Activated CD4-positive, alpha-beta T cell treated with anti-CD3 and anti-CD28 coated beads for 4 hours (primary cell): ENCODE data around the gene NETO2.
A peak's percentile ranks its signal among the peaks of the same experiment; 100 is the strongest.
"Not testable (repeated sequence)": the region's sequence is repeated elsewhere in the genome, so short reads cannot be mapped to it uniquely, and the experiment has no call there.

Source experiments
- DNase-seq, 2 donors: peaks; one replicate each; pipeline ENCODE4 v3.0.0-alpha.2; 2020

Gene NETO2

GRCh38 chr16:47143677-47144558, at the start of gene NETO2:
TSS of gene NETO2 (minus strand) at chr16:47143945. CDS start at chr16:47143612, 333 bp downstream.
- peak; percentile 60 to 65 for DNase-seq

DNA sequence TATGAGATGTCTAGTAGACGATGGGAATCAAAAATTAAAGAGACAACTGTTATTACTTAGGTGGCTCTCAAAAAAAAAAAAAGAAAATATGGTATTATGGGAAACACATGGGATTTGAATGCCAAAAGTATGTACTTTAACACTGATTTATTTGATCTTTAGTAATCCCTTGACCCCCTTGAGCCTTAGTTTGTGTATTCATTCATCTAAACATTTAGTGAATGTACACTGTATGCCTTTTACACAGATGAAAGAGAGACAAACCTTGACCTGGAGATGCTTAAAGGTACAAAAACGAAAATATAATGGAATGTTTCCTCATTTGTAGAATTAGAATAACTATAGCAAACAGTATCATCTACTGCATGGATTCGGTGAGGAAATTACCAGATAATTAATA, 38.6 kb upstream of the NETO2 start:
- DNase-seq = no peak

DNA sequence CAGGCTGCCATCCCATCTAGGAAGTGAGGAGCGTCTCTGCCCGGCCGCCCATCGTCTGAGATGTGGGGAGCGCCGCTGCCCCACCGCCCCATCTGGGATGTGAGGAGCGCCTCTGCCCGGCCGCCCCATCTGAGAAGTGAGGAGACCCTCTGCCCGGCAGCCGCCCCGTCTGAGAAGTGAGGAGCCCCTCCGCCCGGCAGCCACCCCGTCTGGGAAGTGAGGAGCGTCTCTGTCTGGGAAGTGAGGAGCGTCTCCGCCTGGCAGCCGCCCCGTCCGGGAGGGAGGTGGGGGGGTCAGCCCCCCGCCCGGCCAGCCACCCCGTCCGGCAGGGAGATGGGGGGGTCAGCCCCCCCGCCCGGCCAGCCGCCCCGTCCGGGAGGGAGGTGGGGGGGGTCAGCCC, 37.3 kb upstream of the NETO2 start:
- DNase-seq = not testable (repeated sequence)

- DNase-seq = no peak
Observed at GRCh38 chr16:47180073-47180472, 36.3 kb upstream of the NETO2 start.

DNA sequence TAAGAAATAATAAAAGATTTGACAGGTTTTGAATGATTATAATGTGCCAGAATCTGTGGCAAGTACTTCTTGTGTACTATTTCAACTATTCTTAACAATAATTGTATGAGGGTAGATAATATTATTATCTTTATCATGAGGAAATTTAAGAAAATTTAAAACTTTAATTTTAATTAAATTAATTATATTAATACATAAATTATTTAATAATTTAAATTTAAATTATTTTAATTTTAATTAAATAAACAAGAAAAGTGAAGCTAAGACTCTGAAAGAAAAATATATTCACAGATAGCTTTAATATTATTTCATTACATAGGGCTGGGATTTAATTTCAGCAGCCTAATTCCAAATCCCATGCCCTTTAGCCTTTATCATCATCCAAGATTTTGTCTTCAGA, 31.4 kb upstream of the NETO2 start:
- no peak for DNase-seq

GRCh38 chr16:47162670-47163420, 19.1 kb upstream of the NETO2 start:
- DNase-seq = no peak

DNA sequence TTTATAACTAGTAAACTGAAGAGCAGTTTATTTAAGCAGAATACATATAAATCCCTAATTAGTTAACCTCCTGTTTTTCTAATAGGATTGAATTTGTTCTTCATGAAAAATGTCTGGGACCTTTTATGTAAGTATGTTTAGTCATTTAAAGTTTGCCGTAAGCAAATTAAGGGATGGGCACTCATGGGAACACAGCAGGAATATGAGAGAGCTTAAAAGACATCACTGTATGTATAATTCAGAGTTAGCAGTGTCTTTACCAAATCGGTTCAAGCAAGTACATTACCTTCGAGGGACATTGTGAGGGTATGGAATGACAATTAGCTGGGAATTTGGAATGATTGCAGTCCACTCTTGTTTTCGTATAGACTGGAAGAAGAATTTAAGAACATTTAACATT, 17.7 kb upstream of the NETO2 start:
- DNase-seq = no peak

DNA sequence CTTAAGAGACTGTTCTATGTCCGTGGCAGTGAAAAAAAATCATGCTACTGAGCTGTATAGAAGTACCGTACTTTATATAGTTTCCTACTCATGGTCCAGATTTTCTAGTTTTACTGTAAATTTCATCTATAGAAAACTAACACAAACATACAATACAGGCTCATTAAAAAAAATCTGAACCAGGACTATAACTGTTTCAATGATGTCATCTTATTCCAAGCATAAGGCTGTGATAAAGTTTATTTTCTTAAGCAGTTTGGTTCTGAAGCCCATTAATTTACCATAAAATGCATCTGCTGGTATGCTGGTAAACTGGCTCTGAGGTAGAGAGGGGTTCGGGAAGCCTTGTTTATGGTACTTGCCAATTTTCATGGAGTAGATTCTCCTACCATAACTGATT, 16.7 kb upstream of the NETO2 start:
- DNase-seq = no peak

- DNase-seq = no peak
Observed at GRCh38 chr16:47158992-47159391, 15.2 kb upstream of the NETO2 start.

GRCh38 chr16:47156680-47157215, 13.0 kb upstream of the NETO2 start:
- DNase-seq = no peak

GRCh38 chr16:47152501-47152900, 8.8 kb upstream of the NETO2 start:
- DNase-seq = not testable (repeated sequence)

DNA sequence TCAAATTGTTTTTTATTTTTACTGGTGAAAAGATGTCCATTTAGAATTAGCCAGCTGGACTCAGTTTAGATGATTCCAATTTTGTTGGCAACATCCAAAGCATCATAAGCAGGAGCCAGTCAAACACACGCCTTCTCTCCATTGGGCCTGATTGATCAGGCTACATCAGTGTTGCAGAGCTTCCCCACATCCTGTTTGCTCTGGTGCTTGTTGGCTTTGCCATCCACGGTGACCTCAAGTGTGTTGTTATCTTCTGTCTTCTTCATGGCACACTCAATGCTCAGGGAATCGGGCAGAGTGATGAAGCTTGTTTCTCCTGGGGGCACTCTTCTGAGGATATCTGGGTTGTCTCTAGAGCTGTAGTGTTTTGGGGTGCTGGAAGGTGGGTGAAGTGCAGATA, 6.3 kb upstream of the NETO2 start:
- no peak for DNase-seq

DNA sequence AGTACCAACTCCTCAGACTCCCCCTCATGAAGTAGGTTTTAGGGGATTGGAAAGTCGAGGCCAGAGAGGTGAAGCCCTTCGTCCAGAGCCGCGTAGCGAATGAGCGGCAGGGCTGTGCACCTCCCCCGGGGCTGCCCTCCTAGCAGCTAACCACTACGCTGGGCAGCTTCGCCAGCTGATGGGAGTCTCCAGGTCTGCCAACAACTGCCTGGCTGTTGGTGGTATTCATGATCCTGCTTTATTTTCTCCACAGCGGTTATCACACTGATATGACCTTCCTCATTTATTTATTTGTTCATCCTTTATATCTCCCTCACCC, 773 bp upstream of the NETO2 start:
- DNase-seq = no peak

- DNase-seq = peak; percentile 54 to 61
Observed at GRCh38 chr16:47142821-47143676, 696 bp downstream of the NETO2 start.

DNA sequence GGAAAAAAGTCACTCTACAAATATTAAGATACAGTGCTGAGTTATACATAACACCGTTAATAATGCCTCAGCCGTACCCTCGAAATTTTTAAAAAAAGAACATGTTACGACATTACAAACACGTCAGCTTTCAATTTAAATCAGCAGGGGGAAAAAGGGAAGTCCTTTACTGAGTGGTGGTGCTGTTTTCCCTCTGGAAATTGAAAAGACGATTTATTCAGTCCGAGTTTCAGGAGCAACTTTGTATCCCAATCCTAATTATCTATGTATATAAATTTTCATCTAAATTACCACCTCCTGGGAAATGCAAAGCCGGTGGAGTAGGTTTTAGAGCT, 1.3 kb downstream of the NETO2 start:
- no peak for DNase-seq

- peak; percentile 76 to 82 for DNase-seq
Observed at GRCh38 chr16:47141773-47142485, 1.8 kb downstream of the NETO2 start.

DNA sequence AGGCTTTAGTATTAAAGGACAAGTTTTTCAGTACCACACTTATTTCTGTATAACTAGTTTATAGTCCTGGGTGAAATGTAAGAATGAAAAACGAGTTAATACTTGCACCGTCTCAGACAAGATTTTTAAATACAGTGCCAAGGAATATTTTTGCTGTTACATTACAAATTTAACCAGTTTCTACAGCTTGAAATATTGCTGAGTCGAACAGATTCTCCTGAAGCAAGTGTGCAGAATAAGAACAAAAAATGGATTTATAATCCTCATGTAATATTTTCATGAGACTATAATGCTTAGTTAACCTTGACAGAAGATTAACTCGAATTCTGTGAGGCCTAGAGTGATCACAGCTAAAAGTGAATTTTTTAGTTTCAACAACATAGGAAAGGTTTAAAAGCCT, 3.1 kb downstream of the NETO2 start:
- no peak for DNase-seq

- DNase-seq = no peak
Observed at GRCh38 chr16:47139561-47140185, 4.1 kb downstream of the NETO2 start.

DNA sequence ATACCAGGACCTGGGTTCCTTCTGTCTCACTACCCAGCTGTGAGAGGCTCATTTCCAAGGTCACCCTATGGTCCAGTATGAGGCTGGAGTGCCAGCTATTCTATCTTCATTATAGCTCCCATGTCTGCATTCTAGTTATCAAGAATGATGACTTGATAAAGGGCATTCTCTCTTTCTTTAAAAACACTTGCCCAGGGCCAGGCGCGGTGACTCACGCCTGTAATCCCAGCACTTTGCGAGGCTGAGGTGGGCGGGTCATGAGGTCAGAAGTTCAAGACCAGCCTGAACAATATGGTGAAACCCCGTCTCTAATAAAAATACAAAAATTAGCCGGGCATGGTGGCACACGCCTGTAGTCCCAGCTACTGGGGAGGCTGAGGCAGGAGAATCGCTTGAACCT, 5.8 kb downstream of the NETO2 start:
- DNase-seq = not testable (repeated sequence)

GRCh38 chr16:47136099-47136842, 7.5 kb downstream of the NETO2 start:
- DNase-seq = no peak

GRCh38 chr16:47134550-47134949, 9.2 kb downstream of the NETO2 start:
- DNase-seq = no peak
